Measurements from ENCODE around the gene COMMD1.

COMMD1 gene

GRCh38 chr2:61924895-61925663, 19.6 kb downstream of the COMMD1 start:
- DNase-seq (ENCODE audit: low read depth), result no peak
- no peak overlapping the region for H3K4me3 ChIP-seq (ENCODE audit: low read length)
- no peak for TF ChIP-seq CTCF (conservative IDR thresholded peaks at IDR 0.05; ENCODE audit: low read depth, low read length)

- no peak overlapping the region for H3K4me3 ChIP-seq (ENCODE audit: low read length)
Measured at GRCh38 chr2:61926531-61927477, 21.3 kb downstream of the COMMD1 start.

GRCh38 chr2:61928826-61929461, 23.5 kb downstream of the COMMD1 start:
- DNase-seq (ENCODE audit: low read depth), result peak; percentile 93
- TF ChIP-seq CTCF (conservative IDR thresholded peaks at IDR 0.05; ENCODE audit: low read depth, low read length), result no peak
- H3K4me3 ChIP-seq (ENCODE audit: low read length), result no peak overlapping the region

More at GRCh38 chr2:61926531-61927477, 21.3 kb downstream of the COMMD1 start:
- no peak for DNase-seq (ENCODE audit: low read depth)
- TF ChIP-seq CTCF (conservative IDR thresholded peaks at IDR 0.05; ENCODE audit: low read depth, low read length), result no peak

DNA sequence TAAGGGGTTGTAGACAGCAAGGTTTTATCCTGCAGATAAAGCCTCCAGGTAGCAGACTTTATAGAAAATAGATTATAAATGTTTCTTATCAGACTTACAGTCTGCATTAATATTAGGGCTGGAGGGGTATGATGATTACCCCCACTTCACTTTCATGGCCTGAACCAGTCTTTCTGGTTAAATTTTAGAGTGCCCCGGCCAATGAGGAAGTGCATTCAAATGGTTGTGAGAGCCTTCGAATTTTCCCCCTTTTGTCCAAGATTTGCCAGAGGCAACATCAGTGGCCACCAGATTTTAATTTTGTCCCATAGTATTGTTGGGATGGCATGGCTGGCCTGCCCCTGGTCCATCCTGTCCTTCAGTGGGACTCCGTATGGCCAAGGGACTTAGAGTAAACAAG, 31.6 kb downstream of the COMMD1 start:
- no peak for DNase-seq (ENCODE audit: low read depth)
- TF ChIP-seq CTCF (conservative IDR thresholded peaks at IDR 0.05; ENCODE audit: low read depth, low read length), result no peak
- H3K4me3 ChIP-seq (ENCODE audit: low read length), result no peak overlapping the region

DNA sequence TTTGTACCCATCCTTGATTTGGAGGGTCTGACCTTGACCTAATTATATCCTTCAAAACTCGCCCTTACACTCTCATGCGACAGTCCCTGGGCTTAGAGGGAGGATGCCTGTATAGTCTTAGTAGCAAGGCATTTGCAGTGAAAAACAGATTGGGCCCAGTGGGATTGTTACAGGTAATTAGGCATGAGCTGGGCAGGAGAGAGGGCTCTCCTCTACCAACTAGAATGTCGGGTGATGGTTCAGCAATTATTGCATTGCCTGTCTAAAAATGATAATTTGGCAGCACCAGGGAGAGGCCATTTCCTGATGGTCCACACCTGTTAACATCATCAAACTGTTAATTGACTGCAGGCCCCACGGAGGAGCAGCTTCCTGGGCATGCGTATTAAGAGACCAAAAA, 32.4 kb downstream of the COMMD1 start:
- TF ChIP-seq CTCF (conservative IDR thresholded peaks at IDR 0.05; ENCODE audit: low read depth, low read length), result no peak
- H3K4me3 ChIP-seq (ENCODE audit: low read length), result no peak overlapping the region
- DNase-seq (ENCODE audit: low read depth), result no peak

- H3K4me3 ChIP-seq (ENCODE audit: low read length), result no peak overlapping the region
- no peak for TF ChIP-seq CTCF (conservative IDR thresholded peaks at IDR 0.05; ENCODE audit: low read depth, low read length)
- DNase-seq (ENCODE audit: low read depth), result no peak
Measured at GRCh38 chr2:61938511-61938910, 33.0 kb downstream of the COMMD1 start.

Data from retinal pigment epithelial cell (primary cell).